Jurkat, Clone E6-1 (cell line): ENCODE results near the gene LGALS7.
A peak's percentile ranks its signal among the peaks of the same experiment; 100 is the strongest.

ENCODE experiments used
- DNase-seq: peaks from one replicate; pipeline ENCODE4 v3.0.0-alpha.2; 2011; ENCODE audit warnings: low read depth, low spot score
- H3K4me3 ChIP-seq: 2 replicates; pipeline ENCODE4 v1.5.1; 2011; ENCODE audit warnings: mild to moderate bottlenecking, low read length, control low read depth, moderate library complexity

LGALS7 gene

GRCh38 chr19:38744298-38744681, 29.0 kb downstream of the LGALS7 start, which contains the start of gene CAPN12:
TSS of gene CAPN12 (minus strand) at chr19:38744474. CDS start at chr19:38744165, 309 bp downstream.
- no peak for DNase-seq
- no peak within 1 kb of the TSS for H3K4me3 ChIP-seq

GRCh38 chr19:38743394-38744297, 29.7 kb downstream of the LGALS7 start:
- no peak overlapping the region for H3K4me3 ChIP-seq
- DNase-seq, result no peak

GRCh38 chr19:38742906-38743305, 30.4 kb downstream of the LGALS7 start:
- H3K4me3 ChIP-seq, result no peak overlapping the region
- DNase-seq, result no peak

- no peak overlapping the region for H3K4me3 ChIP-seq
- no peak for DNase-seq
Measured at GRCh38 chr19:38742296-38742695, 31.0 kb downstream of the LGALS7 start.

GRCh38 chr19:38741670-38742069, 31.6 kb downstream of the LGALS7 start:
- no peak overlapping the region for H3K4me3 ChIP-seq
- no peak for DNase-seq

GRCh38 chr19:38740932-38741331, 32.4 kb downstream of the LGALS7 start:
- no peak overlapping the region for H3K4me3 ChIP-seq
- DNase-seq, result no peak

- no peak for DNase-seq
Measured at GRCh38 chr19:38740257-38740592, 33.1 kb downstream of the LGALS7 start.

GRCh38 chr19:38739440-38740256, 33.7 kb downstream of the LGALS7 start:
- no peak overlapping the region for H3K4me3 ChIP-seq
- DNase-seq, result no peak

More at GRCh38 chr19:38740257-38740592, 33.1 kb downstream of the LGALS7 start:
- no peak overlapping the region for H3K4me3 ChIP-seq

GRCh38 chr19:38737921-38738737, 35.2 kb downstream of the LGALS7 start:
- DNase-seq, result no peak
- H3K4me3 ChIP-seq, result no peak overlapping the region

- no peak for DNase-seq
- H3K4me3 ChIP-seq, result no peak overlapping the region
Measured at GRCh38 chr19:38737281-38737865, 35.9 kb downstream of the LGALS7 start.

- no peak overlapping the region for H3K4me3 ChIP-seq
- DNase-seq, result peak; percentile 17
Measured at GRCh38 chr19:38736413-38737280, 36.7 kb downstream of the LGALS7 start.

- DNase-seq, result no peak
- no peak overlapping the region for H3K4me3 ChIP-seq
Measured at GRCh38 chr19:38736036-38736412, 37.3 kb downstream of the LGALS7 start.

- H3K4me3 ChIP-seq, result no peak overlapping the region
- no peak for DNase-seq
Measured at GRCh38 chr19:38735257-38735686, 38.0 kb downstream of the LGALS7 start.

- no peak overlapping the region for H3K4me3 ChIP-seq
Measured at GRCh38 chr19:38734426-38735256, 38.7 kb downstream of the LGALS7 start.

GRCh38 chr19:38734176-38734425, 39.2 kb downstream of the LGALS7 start:
- DNase-seq, result no peak
- H3K4me3 ChIP-seq, result no peak overlapping the region

More at GRCh38 chr19:38734426-38735256, 38.7 kb downstream of the LGALS7 start:
- no peak for DNase-seq

GRCh38 chr19:38733493-38734175, 39.7 kb downstream of the LGALS7 start:
- no peak overlapping the region for H3K4me3 ChIP-seq
- DNase-seq, result no peak

GRCh38 chr19:38733241-38733492, 40.1 kb downstream of the LGALS7 start:
- DNase-seq, result no peak
- H3K4me3 ChIP-seq, result no peak overlapping the region
